AG10803 (cell line): ENCODE measurements around the gene CFL2.

Experiments used
- DNase-seq: peaks from one replicate; pipeline ENCODE4 v3.0.0; 2010; ENCODE audit warnings: low read depth
- H3K4me3 ChIP-seq: 2 replicates; pipeline ENCODE4 v1.5.1; 2011; ENCODE audit warnings: mild to moderate bottlenecking, low read length, control low read depth
- CTCF ChIP-seq: conservative IDR thresholded peaks from 2 replicates; pipeline ENCODE4 v1.5.1; 2011; ENCODE audit warnings: mild to moderate bottlenecking, low read length, control low read depth, inconsistent platforms

CFL2 gene

GRCh38 chr14:34693228-34693939, 21.0 kb downstream of the CFL2 start:
- no peak for DNase-seq
- no peak for TF ChIP-seq CTCF
- no peak overlapping the region for H3K4me3 ChIP-seq

- no peak overlapping the region for H3K4me3 ChIP-seq
- no peak for DNase-seq
- TF ChIP-seq CTCF = no peak
Measured at GRCh38 chr14:34692898-34693227, 21.5 kb downstream of the CFL2 start.

GRCh38 chr14:34692348-34692747, 22.0 kb downstream of the CFL2 start:
- no peak for TF ChIP-seq CTCF
- H3K4me3 ChIP-seq = no peak overlapping the region
- DNase-seq = peak; percentile 82

GRCh38 chr14:34691206-34691605, 23.2 kb downstream of the CFL2 start:
- H3K4me3 ChIP-seq = no peak overlapping the region
- no peak for DNase-seq
- no peak for TF ChIP-seq CTCF

- TF ChIP-seq CTCF = no peak
- H3K4me3 ChIP-seq = no peak overlapping the region
- no peak for DNase-seq
Measured at GRCh38 chr14:34688470-34689206, 25.8 kb downstream of the CFL2 start.

- TF ChIP-seq CTCF = no peak
- no peak overlapping the region for H3K4me3 ChIP-seq
- DNase-seq = no peak
Measured at GRCh38 chr14:34685819-34686428, 28.5 kb downstream of the CFL2 start.

- no peak for TF ChIP-seq CTCF
- H3K4me3 ChIP-seq = no peak overlapping the region
- DNase-seq = peak; percentile 79
Measured at GRCh38 chr14:34684578-34684977, 29.8 kb downstream of the CFL2 start.
